Fibroblast of the aortic adventitia (primary cell): ENCODE results near the gene ANO7. TPM values are rescaled to one million over a fixed set of nuclear protein-coding genes. Genes with fewer than 3 reads are reported as not detected.

Experiments
- DNase-seq: peaks from one replicate; pipeline ENCODE4 v3.0.0-alpha.2; 2010; ENCODE audit warnings: low read depth
- H3K4me3 ChIP-seq: 2 replicates; pipeline ENCODE4 v1.5.1; 2011; ENCODE audit warnings: low read depth, mild to moderate bottlenecking, control low read depth, low read length, moderate library complexity
- CTCF ChIP-seq: IDR thresholded peaks from 2 replicates; pipeline ENCODE4 v1.5.1; 2011; ENCODE audit warnings: mild to moderate bottlenecking, low read length, control low read depth, inconsistent platforms; ENCODE audit not compliant: insufficient read depth
- total RNA-seq: library from RNA; depleted of rRNA; stranded (reverse); fragments of >200 nt; gene quantifications from 2 replicates; pipeline ENCODE4 v1.2.3, GENCODE V29; 2012; ENCODE audit warnings: low replicate concordance

Gene ANO7
- total RNA-seq, 1 donor = 1.7 TPM

GRCh38 chr2:241254904-241255351 is 66.5 kb downstream of the ANO7 start:
- H3K4me3 ChIP-seq = no peak overlapping the region
- TF ChIP-seq CTCF = no peak
- DNase-seq = no peak

- DNase-seq = no peak
- no peak for TF ChIP-seq CTCF
- no peak overlapping the region for H3K4me3 ChIP-seq
These were observed 67.2 kb downstream of the ANO7 start for GRCh38 chr2:241255542-241256167.

GRCh38 chr2:241256168-241256545 is 67.7 kb downstream of the ANO7 start:
- no peak for TF ChIP-seq CTCF
- DNase-seq = no peak
- no peak overlapping the region for H3K4me3 ChIP-seq

- DNase-seq = peak; percentile 22
- no peak overlapping the region for H3K4me3 ChIP-seq
- peak; percentile 13 for TF ChIP-seq CTCF
These were observed 69.0 kb downstream of the ANO7 start for GRCh38 chr2:241257419-241258032.

- TF ChIP-seq CTCF = no peak
- no peak for DNase-seq
These were observed 70.2 kb downstream of the ANO7 start for GRCh38 chr2:241258505-241259280.

GRCh38 chr2:241260911-241261310 is 72.4 kb downstream of the ANO7 start:
- DNase-seq = no peak
- TF ChIP-seq CTCF = no peak
- no peak overlapping the region for H3K4me3 ChIP-seq

More at GRCh38 chr2:241258505-241259280, 70.2 kb downstream of the ANO7 start:
- H3K4me3 ChIP-seq = no peak overlapping the region
